Measurements from ENCODE around the gene TWF2.

The TWF2 gene

GRCh38 chr3:52237006-52237656, 1.8 kb downstream of the TWF2 start:
- no peak for DNase-seq

GRCh38 chr3:52236424-52236886, 2.5 kb downstream of the TWF2 start:
- no peak for DNase-seq

- DNase-seq, result no peak
Observed at GRCh38 chr3:52234516-52235447, 4.2 kb downstream of the TWF2 start.

GRCh38 chr3:52233968-52234367, 5.0 kb downstream of the TWF2 start:
- no peak for DNase-seq

DNA sequence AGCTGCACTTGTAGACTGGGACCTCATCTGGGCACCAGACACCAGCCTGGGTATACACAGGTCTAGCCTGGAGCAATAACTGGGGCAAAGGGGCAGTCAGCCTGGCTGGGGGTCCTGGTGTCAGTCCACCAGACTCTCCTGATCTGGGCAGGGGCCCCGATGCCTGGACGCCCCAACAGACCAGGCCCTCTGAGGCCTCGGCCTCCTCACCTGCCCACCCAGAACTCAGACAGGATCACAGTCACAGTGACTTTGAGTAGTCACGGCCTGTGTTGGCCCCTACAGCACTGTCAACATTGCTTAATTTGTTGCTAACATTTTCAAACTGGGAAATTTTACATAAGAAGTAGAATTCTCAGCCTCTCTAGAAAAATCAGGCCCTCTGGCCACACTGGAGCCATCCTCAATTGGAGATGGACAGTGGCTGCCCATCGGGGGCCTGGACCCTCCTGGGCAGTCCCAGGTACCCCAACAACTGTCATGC, 5.8 kb downstream of the TWF2 start:
- no peak for DNase-seq

- DNase-seq, result no peak
Observed at GRCh38 chr3:52232279-52233107, 6.5 kb downstream of the TWF2 start.

GRCh38 chr3:52231502-52232278, 7.3 kb downstream of the TWF2 start:
- DNase-seq, result peak; percentile 93

DNA sequence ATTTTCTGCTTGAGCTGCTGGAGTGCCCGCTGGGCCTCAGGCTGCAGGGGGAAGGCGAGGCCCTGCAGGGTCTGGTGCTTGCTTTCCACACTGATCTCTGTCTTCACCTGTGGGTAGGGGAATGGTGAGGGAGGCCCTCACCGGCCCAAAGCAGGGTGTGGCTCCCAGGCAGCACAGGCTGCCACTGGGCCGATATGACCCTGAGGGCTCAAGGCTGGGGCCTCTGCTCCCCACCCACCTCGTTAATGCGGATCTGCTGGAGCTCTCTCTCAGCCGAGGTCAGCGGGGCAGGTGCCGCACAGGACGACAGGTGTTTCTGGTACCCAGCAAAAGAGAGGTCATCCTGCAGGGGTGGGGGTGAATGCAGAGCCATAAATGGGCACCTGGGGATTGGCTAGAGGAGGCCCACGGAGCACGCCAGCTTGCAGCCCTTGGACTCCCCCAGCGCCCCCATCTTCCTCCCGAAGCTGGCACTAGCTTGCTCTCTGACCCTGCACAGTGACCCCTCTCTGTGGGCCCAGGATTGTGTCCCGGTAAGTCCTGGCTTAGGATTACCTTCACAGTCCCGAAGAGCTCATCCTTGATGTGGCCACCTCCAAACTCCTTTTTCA, 8.0 kb downstream of the TWF2 start:
- no peak for DNase-seq

GRCh38 chr3:52230461-52230860, 8.5 kb downstream of the TWF2 start:
- DNase-seq, result no peak

DNA sequence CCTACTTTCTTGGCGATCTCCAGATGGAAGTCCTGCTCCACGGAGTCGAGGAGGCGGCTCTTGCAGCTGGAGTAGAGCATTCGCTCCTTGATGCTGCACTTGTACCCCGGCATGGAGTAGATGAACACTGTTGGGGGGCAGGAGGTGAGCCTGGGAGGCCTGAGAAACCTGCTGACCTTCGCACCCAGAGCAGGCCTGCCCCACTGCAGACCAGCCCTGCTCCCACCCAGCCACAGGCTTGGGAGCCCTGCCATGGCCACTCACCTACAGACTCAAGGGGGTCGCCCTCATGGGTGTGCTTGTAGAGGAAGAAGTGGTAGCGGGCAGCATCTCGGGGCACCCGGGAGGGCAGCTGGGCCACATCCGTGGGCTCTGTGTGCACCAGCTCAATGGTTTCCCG, 9.3 kb downstream of the TWF2 start:
- DNase-seq, result no peak

DNA sequence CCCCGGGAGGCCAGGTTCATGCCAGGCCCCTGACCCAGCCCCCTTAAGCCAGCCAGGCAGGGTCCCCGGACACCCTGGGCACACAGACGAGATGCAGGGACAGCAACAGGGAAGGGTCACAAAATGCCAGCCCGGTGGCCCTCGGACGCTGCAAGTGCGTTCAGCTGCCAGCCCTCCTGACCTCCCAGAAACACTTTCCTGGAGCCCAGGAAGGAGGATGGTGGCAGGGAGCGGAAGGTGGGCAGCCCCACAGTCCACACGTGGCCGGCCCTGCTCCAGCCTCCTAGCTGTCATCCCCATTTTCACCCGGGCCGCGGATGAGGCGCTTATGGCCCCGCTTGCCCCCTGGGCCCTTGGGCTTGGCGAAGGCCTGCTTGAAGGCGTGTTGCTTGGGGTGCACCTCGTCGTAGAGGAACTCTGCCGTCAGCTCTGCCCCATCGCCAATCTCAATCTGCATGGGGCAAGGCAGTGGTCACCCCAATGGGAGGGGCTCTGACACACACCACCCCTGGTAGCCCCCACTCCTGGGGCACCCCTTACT, 10.1 kb downstream of the TWF2 start:
- no peak for DNase-seq

GRCh38 chr3:52228266-52228665, 10.7 kb downstream of the TWF2 start:
- DNase-seq, result no peak

DNA sequence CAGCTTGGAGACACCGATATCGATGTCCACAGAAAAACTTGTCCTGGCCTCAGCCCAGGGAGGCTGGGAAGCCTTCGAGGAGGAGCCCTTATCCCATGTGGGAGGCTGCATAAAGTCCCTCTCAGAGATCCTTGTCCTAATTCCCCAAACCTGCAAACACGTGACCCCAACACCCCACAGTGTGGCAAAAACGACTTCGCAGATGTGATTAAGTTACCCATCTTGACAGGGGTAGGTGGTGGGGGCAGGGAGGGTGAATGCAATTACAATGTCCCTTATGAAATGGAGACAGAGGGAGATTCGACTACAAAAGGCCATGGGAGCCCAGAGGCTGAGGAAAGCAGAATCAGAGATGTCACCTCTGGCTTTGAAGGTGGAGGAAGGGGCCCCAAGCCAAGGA, 11.2 kb downstream of the TWF2 start:
- DNase-seq, result no peak

GRCh38 chr3:52227117-52227516, 11.8 kb downstream of the TWF2 start:
- no peak for DNase-seq

GRCh38 chr3:52226229-52226817, 12.6 kb downstream of the TWF2 start:
- no peak for DNase-seq

- no peak for DNase-seq
Observed at GRCh38 chr3:52225452-52226228, 13.3 kb downstream of the TWF2 start, which contains the start of gene TLR9. Gene TLR9 (minus strand): TSS chr3:52225645. CDS start chr3:52225529, 116 bp downstream.

DNA sequence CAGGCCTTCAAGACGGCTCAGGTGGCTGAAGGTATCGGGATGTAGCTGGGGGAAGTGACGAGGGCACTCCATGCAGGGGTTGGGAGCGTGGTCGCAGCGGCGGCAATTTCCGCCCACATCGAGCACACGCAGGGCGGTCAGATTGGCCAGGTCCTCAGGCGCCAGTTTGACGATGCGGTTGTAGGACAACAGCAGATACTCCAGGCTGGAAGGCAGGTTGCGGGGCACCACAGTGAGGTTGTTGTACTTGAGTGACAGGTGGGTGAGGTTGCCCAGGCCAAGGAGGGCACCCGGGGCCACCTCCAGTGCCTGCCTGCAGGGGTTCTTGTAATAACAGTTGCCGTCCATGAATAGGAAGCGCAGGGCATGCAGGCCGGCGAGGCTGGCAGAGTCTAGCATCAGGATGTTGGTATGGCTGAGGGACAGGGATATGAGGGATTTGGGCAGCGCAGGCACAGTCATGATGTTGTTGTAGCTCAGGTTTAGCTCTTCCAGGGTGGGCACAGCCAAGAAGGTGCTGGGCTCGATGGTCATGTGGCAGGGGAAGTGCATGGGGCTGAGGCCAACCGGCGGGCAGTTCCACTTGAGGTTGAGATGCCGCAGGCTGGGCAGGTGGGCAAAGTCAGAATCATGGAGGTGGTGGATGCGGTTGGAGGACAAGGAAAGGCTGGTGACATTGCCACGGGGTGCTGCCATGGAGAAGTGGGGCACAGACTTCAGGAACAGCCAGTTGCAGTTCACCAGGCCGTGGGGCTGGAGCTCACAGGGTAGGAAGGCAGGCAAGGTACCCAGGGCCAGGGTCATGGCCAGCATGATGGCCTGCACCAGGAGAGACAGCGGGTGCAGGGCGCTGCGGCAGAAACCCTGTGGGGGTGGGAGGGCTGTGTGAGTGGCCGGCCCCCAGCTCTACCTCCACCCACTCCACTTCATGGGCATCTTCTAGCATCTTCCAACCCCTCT, 15.2 kb downstream of the TWF2 start:
- no peak for DNase-seq

DNA sequence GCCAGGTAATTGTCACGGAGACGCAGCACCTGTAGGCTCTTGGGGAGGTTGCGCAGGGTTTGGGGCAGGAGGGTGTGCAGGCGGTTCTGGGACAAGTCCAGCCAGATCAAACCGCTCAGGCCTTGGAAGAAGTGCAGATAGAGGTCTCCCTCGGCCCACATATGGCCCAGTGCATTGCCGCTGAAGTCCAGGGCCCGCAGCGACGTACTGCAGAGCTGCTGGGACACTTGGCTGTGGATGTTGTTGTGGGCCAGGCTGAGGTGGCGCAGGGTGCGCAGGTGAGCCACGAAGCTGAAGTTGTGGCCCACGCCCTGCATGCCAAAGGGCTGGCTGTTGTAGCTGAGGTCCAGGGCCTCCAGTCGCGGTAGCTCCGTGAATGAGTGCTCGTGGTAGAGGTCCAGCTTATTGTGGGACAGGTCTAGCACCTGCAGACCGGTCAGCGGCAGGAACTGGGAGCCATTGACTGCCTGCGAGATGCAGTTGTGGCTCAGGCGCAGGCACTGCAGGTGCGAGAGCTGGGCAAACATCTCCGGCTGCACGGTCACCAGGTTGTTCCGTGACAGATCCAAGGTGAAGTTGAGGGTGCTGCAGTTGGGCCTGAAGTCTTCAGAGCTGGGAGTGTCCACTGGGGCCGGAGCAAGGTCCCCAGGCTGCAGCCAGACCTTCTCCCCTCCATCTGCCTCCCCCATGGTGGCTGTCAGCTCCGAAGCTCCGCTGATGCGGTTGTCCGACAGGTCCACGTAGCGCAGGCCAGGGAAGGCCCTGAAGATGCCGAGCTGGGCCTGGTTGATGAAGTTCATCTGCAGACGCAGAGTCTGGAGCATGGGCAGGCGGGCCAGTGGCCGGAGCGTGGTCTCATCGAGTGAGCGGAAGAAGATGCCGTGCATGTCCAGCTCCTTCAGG, 16.4 kb downstream of the TWF2 start:
- DNase-seq, result no peak

Data from stimulated activated CD4-positive, alpha-beta T cell treated with anti-CD3 and anti-CD28 coated beads, Interleukin-12 subunit alpha, Interleukin-12 subunit beta, amount 100 ng/mL, for 4 hours (primary cell).